ENCODE data around the gene PIEZO2. TPM values are rescaled to one million over a fixed set of nuclear protein-coding genes. Genes with fewer than 3 reads are reported as not detected.

Gene PIEZO2
- total RNA-seq, 4 donors from 2014 or later = 2.4 to 5.2 (median 3.3) TPM

DNA sequence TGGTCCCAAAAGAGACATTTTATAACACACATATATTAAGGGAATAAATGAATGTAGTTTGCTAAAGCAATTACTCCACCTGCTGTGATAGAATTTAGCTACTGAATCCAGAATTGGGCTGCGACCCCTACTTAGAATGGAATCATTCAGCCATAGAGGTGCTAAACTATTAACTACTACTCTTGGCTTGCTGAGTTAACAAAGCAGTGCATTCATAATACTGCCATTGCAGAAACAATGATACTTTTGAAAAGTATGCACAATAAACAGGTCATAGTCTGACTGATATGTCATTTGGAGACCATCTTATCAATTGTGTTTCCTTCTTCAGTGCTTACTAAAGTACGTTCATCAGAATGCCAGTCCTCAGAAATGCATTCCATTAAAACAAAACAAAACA, 273.6 kb downstream of the PIEZO2 start:
- H3K9me3 ChIP-seq = no peaks in the 10 kb centered on the region
- DNase-seq (ENCODE audit: extremely low spot score) = no peak
- intact Hi-C loops (cut with DNase I) = no loop called here
- H3K4me3 ChIP-seq = no peak overlapping the region
- peaks cover 0 to 10% (median 5%) of the 10 kb centered on the region in 4 donors for H3K4me1 ChIP-seq
- H3K27ac ChIP-seq (replicated peaks in 1 of 4) = no peak overlapping the region
- WGBS = 66% methylated on average over 2 of the region's 2 CpGs
- H3K27me3 ChIP-seq = no peaks in the 10 kb centered on the region
- no peaks in the 10 kb centered on the region for H3K36me3 ChIP-seq
- TF ChIP-seq POLR2A (IDR thresholded peaks at IDR 0.05; ENCODE audit: low read depth) (no peak), EP300 (IDR thresholded peaks at IDR 0.05) (no peak), POLR2AphosphoS5 (IDR thresholded peaks at IDR 0.05) (no peak), CTCF (IDR thresholded peaks at IDR 0.05) (no peak)

GRCh38 chr18:10872304-10872703, 277.1 kb downstream of the PIEZO2 start:
- no peaks in the 10 kb centered on the region for H3K36me3 ChIP-seq
- 29% methylated on average over 5 of the region's 5 CpGs for WGBS

GRCh38 chr18:10864722-10865121, 284.6 kb downstream of the PIEZO2 start:
- Histone ChIP-seq H3K36me3 (no peaks in the 10 kb centered on the region), H3K9me3 (peaks cover 0 to 7% (median 0%) of the 10 kb centered on the region in 4 donors), H3K27me3 (no peaks in the 10 kb centered on the region), H3K27ac (replicated peaks in 1 of 4) (no peak overlapping the region), H3K4me3 (no peak overlapping the region), H3K4me1 (peaks cover 0 to 11% (median 5%) of the 10 kb centered on the region in 4 donors)
- intact Hi-C loops (cut with DNase I) = no loop called here
- no peak for DNase-seq (ENCODE audit: extremely low spot score)
- WGBS = 76% methylated on average over 5 of the region's 5 CpGs
- TF ChIP-seq CTCF (IDR thresholded peaks at IDR 0.05) (no peak), EP300 (IDR thresholded peaks at IDR 0.05) (no peak), POLR2AphosphoS5 (IDR thresholded peaks at IDR 0.05) (no peak), POLR2A (IDR thresholded peaks at IDR 0.05; ENCODE audit: low read depth) (no peak)

More at GRCh38 chr18:10872304-10872703, 277.1 kb downstream of the PIEZO2 start:
- no peak for DNase-seq (ENCODE audit: extremely low spot score)
- H3K4me1 ChIP-seq = peaks cover 0 to 15% (median 5%) of the 10 kb centered on the region in 4 donors
- H3K27ac ChIP-seq (replicated peaks in 1 of 4) = no peak overlapping the region
- TF ChIP-seq EP300 (IDR thresholded peaks at IDR 0.05) = no peak
- TF ChIP-seq POLR2A (IDR thresholded peaks at IDR 0.05; ENCODE audit: low read depth) = no peak
- H3K27me3 ChIP-seq = no peaks in the 10 kb centered on the region
- H3K4me3 ChIP-seq = no peak overlapping the region
- intact Hi-C loops (cut with DNase I) = no loop called here
- H3K9me3 ChIP-seq = no peaks in the 10 kb centered on the region

GRCh38 chr18:10863026-10863425, 286.3 kb downstream of the PIEZO2 start:
- intact Hi-C loops (cut with DNase I) = no loop called here
- Histone ChIP-seq H3K9me3 (peaks cover 0 to 7% (median 0%) of the 10 kb centered on the region in 4 donors), H3K27ac (replicated peaks in 1 of 4) (no peak overlapping the region), H3K36me3 (no peaks in the 10 kb centered on the region), H3K4me1 (peaks cover 0 to 10% (median 3%) of the 10 kb centered on the region in 4 donors), H3K4me3 (no peak overlapping the region), H3K27me3 (no peaks in the 10 kb centered on the region)
- TF ChIP-seq EP300 (IDR thresholded peaks at IDR 0.05) (no peak), POLR2A (IDR thresholded peaks at IDR 0.05; ENCODE audit: low read depth) (no peak), POLR2AphosphoS5 (IDR thresholded peaks at IDR 0.05) (no peak), CTCF (IDR thresholded peaks at IDR 0.05) (no peak)
- 55% methylated on average over 2 of the region's 2 CpGs for WGBS
- no peak for DNase-seq (ENCODE audit: extremely low spot score)

DNA sequence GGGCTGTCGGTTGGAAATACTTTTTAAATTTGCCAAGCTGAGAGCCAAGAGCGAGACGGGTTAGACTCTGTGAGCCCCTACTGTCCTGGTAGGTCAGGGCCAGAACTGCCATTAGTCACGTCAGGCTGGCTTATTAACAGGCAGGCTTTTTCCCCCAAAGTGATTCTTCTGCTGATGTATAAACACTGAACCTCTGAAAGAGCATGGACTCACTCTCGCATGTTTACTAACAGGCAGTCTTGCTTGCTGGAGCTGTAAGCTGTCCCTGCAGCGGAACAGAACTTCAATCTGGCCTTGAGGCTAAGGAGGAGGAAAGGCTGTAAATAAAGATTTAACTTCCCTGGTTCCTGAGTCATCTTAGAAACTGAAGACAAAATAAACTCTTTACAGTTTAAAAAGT, 288.4 kb downstream of the PIEZO2 start:
- peaks cover 0 to 7% (median 0%) of the 10 kb centered on the region in 4 donors for H3K9me3 ChIP-seq
- 59% methylated on average over 6 of the region's 6 CpGs for WGBS
- H3K4me3 ChIP-seq = no peak overlapping the region
- H3K4me1 ChIP-seq = peaks cover 0 to 10% (median 3%) of the 10 kb centered on the region in 4 donors
- H3K27me3 ChIP-seq = no peaks in the 10 kb centered on the region
- DNase-seq (ENCODE audit: extremely low spot score) = no peak
- no peak for TF ChIP-seq POLR2A (IDR thresholded peaks at IDR 0.05; ENCODE audit: low read depth)
- TF ChIP-seq EP300 (IDR thresholded peaks at IDR 0.05) = no peak
- TF ChIP-seq POLR2AphosphoS5 (IDR thresholded peaks at IDR 0.05) = no peak
- TF ChIP-seq CTCF (IDR thresholded peaks at IDR 0.05) = no peak
- H3K27ac ChIP-seq (replicated peaks in 1 of 4) = peak overlapping the region in 1 of 4 donors; percentile 13
- intact Hi-C loops (cut with DNase I) = no loop called here
- H3K36me3 ChIP-seq = no peaks in the 10 kb centered on the region
